ENCODE measurements around the gene KCNG2. TPM values are rescaled to one million over a fixed set of nuclear protein-coding genes. Genes with fewer than 3 reads are reported as not detected.

The KCNG2 gene
- total and polyA plus RNA-seq, 12 donors: 0.16 to 0.79 (median 0.24) TPM; not detected in 7

GRCh38 chr18:79917853-79918614 is 120.3 kb downstream of the KCNG2 start:
- DNase-seq: no peak
- no peak for ATAC-seq
- peaks cover 0 to 61% (median 14%) of the 10 kb centered on the region in 9 donors for H3K36me3 ChIP-seq

GRCh38 chr18:79918615-79919011 is 120.9 kb downstream of the KCNG2 start:
- 96 to 98% methylated on average over 20 of the region's 20 CpGs for WGBS, 2 donors
- Histone ChIP-seq H3K36me3 (peaks cover 0 to 57% (median 14%) of the 10 kb centered on the region in 9 donors), H3K4me3 (no peak overlapping the region), H3K27me3 (no peaks in the 10 kb centered on the region), H3K27ac (no peak overlapping the region), H3K9me3 (no peaks in the 10 kb centered on the region), H3K4me1 (no peaks in the 10 kb centered on the region)
- ATAC-seq: peak in 2 of 8 donors; percentile 12 to 29
- DNase-seq: no peak
- TF ChIP-seq CTCF (IDR thresholded peaks at IDR 0.05): no peak
- intact Hi-C loops (cut with DNase I): no loop called here

More at GRCh38 chr18:79917853-79918614, 120.3 kb downstream of the KCNG2 start:
- WGBS, 2 donors: 96% methylated on average over 25 of the region's 25 CpGs
- intact Hi-C loops (cut with DNase I): no loop called here
- H3K27ac ChIP-seq: no peak overlapping the region
- no peaks in the 10 kb centered on the region for H3K9me3 ChIP-seq
- no peaks in the 10 kb centered on the region for H3K27me3 ChIP-seq
- TF ChIP-seq CTCF (IDR thresholded peaks at IDR 0.05): no peak
- peaks cover 0 to under 1% (median 0%) of the 10 kb centered on the region in 9 donors for H3K4me1 ChIP-seq
- H3K4me3 ChIP-seq: no peak overlapping the region

GRCh38 chr18:79919089-79919488 is 121.4 kb downstream of the KCNG2 start:
- no peak for ATAC-seq
- no peak for TF ChIP-seq CTCF (IDR thresholded peaks at IDR 0.05)
- peaks cover 0 to under 1% (median 0%) of the 10 kb centered on the region in 9 donors for H3K4me1 ChIP-seq
- no peak for DNase-seq
- peaks cover 0 to 58% (median 14%) of the 10 kb centered on the region in 9 donors for H3K36me3 ChIP-seq
- WGBS, 2 donors: 96 to 98% methylated on average over 19 of the region's 19 CpGs
- H3K4me3 ChIP-seq: no peak overlapping the region
- intact Hi-C loops (cut with DNase I): no loop called here
- no peaks in the 10 kb centered on the region for H3K27me3 ChIP-seq
- H3K9me3 ChIP-seq: no peaks in the 10 kb centered on the region
- no peak overlapping the region for H3K27ac ChIP-seq

DNA sequence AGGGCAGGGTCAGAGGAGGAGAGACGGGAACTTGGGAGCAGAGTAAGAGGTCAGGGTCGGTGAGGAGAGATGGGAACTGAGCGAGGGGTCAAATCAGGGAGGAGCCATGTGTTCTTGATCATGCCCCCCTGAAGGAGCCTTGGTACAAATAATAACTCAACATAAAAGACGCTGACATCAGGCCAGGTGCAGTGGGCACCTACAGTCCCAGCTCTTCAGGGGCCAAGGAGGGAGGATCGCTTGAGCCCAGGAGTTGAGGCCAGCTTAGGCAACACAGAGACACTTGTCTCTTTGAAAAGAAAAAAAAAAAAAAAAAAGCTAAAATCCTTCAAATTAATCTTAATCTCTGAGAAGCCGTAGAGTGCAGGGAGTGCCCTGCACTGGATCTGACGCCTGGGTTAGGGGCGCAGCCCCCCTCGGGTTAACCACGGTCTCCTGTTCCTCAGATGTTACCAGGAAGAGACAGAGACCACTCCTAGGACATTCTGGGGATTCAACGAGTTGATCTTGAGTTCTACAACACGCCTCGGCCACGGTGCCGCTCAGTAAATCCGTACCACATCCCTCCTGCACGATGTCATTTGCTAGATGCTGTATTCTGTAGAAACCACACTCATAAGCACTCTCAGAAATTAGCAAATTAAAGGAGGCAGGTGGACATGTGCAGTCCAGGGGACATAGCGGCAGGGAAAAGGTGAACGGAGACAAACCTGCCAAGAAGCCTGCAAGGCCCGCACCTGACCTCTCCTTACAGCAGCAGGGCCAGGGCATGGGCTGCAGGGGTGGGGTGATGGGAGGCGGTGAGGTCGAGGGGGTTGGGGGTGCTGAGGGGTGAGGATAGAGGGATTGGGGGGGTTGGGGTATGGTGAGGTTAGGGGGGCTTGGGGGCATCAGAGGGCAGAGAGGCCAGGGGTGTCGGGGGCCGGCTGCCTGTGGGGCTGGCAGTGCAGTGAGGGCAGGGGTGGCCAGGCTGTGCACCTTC is 124.5 kb downstream of the KCNG2 start:
- WGBS, 2 donors: 98 to 99% methylated on average over 24 of the region's 24 CpGs
- ATAC-seq (no peak), DNase-seq (no peak)
- intact Hi-C loops (cut with DNase I): no loop called here
- Histone ChIP-seq H3K4me1 (peaks cover 0 to 16% (median 11%) of the 10 kb centered on the region in 9 donors), H3K36me3 (peaks cover 0 to 51% (median 12%) of the 10 kb centered on the region in 9 donors), H3K4me3 (no peak overlapping the region), H3K9me3 (no peaks in the 10 kb centered on the region), H3K27me3 (no peaks in the 10 kb centered on the region), H3K27ac (no peak overlapping the region)
- no peak for TF ChIP-seq CTCF (IDR thresholded peaks at IDR 0.05)
